HCT116 (cell line): Measurements from ENCODE around the gene ASF1A.

ENCODE experiments used
- CEBPB ChIP-seq: IDR thresholded peaks from 2 replicates; pipeline ENCODE4 v1.6.1; 2012; ENCODE audit warnings: low read depth
- EZH2 ChIP-seq: fragments of 200-600 bp; sonication (generic); IDR thresholded peaks from 2 replicates; pipeline ENCODE4 v1.6.1; 2017; ENCODE audit warnings: antibody characterized with exemption, mixed run types
- POLR2A ChIP-seq: IDR thresholded peaks from 2 replicates; pipeline ENCODE4 v1.7.0; 2011; ENCODE audit warnings: borderline replicate concordance; ENCODE audit not compliant: insufficient read depth, insufficient read length; ENCODE audit errors: extremely low read depth
- POLR2AphosphoS5 ChIP-seq: IDR thresholded peaks from 2 replicates; pipeline ENCODE4 v1.6.1; 2011; ENCODE audit warnings: mild to moderate bottlenecking, low read depth, low read length, moderate library complexity
- ZNF274 ChIP-seq: fragments of 200-500 bp; sonication (Bioruptor generic); IDR thresholded peaks from 2 replicates; pipeline ENCODE4 v1.6.1; 2014; ENCODE audit warnings: mild to moderate bottlenecking, low read depth, low read length, inconsistent platforms
- TF ChIP-seq, protein P1 (sequence below), 3 experiments: fragments of 200-600 bp in 1 of 3; sonication (generic) in 1 of 3; IDR thresholded peaks in 2 of 3; conservative IDR thresholded peaks in 1 of 3; 2 replicates each; pipeline ENCODE4 v1.5.1; 2012 to 2017; ENCODE audit warnings: low read depth in 2 of 3, low read length in 2 of 3, antibody characterized with exemption in 1 of 3, borderline replicate concordance in 1 of 3, control low read depth in 1 of 3, mild to moderate bottlenecking in 1 of 3, mixed read lengths in 1 of 3, mixed run types in 1 of 3, moderate library complexity in 1 of 3; ENCODE audit not compliant: insufficient read depth in 1 of 3

DNA sequence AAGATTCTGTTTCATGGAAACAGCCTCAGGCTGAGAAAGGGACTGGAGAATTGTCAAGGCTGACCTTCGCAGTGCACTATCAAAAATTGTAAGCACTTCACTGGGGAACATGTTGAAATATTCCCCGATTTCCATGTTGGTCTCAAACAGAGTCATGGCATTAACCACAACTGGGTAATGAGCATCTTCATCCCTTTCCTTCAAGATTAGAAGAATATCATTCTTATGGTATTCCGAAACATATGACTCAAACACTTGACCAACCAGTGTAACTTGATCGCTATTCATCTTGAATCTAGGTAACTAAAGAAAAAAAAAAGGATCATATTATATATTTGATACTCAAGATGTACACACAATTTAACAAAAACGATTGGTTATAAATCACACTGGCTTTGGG lies 37.5 kb downstream of the ASF1A start:
- TF ChIP-seq POLR2A (no peak), ZNF274 (no peak), EZH2 (no peak), POLR2AphosphoS5 (no peak), CEBPB (no peak)
- TF ChIP-seq, protein P1, sequence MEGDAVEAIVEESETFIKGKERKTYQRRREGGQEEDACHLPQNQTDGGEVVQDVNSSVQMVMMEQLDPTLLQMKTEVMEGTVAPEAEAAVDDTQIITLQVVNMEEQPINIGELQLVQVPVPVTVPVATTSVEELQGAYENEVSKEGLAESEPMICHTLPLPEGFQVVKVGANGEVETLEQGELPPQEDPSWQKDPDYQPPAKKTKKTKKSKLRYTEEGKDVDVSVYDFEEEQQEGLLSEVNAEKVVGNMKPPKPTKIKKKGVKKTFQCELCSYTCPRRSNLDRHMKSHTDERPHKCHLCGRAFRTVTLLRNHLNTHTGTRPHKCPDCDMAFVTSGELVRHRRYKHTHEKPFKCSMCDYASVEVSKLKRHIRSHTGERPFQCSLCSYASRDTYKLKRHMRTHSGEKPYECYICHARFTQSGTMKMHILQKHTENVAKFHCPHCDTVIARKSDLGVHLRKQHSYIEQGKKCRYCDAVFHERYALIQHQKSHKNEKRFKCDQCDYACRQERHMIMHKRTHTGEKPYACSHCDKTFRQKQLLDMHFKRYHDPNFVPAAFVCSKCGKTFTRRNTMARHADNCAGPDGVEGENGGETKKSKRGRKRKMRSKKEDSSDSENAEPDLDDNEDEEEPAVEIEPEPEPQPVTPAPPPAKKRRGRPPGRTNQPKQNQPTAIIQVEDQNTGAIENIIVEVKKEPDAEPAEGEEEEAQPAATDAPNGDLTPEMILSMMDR (IDR thresholded peaks at IDR 0.05 in 2 of 3, conservative IDR thresholded peaks at IDR 0.05 in 1 of 3; ENCODE audit: borderline replicate concordance in 1 of 3, insufficient read depth in 1 of 3, low read depth in 2 of 3, low read length in 2 of 3) = no peak
